HG03060 (cell line): ENCODE results near the gene ZIC4.

Experiments
- ATAC-seq: cut with Tn5 transposase; IDR thresholded peaks from one replicate; pipeline ENCODE4 v1.9.1; 2021; ENCODE audit warnings: low read depth, moderate number of reproducible peaks; ENCODE audit not compliant: unreplicated experiment

Gene ZIC4

GRCh38 chr3:147393261-147393942, 12.9 kb downstream of the ZIC4 start:
- ATAC-seq, result no peak

- ATAC-seq, result no peak
Measured at GRCh38 chr3:147392625-147392946, 13.8 kb downstream of the ZIC4 start.

- no peak for ATAC-seq
Measured at GRCh38 chr3:147391781-147392624, 14.3 kb downstream of the ZIC4 start.

DNA sequence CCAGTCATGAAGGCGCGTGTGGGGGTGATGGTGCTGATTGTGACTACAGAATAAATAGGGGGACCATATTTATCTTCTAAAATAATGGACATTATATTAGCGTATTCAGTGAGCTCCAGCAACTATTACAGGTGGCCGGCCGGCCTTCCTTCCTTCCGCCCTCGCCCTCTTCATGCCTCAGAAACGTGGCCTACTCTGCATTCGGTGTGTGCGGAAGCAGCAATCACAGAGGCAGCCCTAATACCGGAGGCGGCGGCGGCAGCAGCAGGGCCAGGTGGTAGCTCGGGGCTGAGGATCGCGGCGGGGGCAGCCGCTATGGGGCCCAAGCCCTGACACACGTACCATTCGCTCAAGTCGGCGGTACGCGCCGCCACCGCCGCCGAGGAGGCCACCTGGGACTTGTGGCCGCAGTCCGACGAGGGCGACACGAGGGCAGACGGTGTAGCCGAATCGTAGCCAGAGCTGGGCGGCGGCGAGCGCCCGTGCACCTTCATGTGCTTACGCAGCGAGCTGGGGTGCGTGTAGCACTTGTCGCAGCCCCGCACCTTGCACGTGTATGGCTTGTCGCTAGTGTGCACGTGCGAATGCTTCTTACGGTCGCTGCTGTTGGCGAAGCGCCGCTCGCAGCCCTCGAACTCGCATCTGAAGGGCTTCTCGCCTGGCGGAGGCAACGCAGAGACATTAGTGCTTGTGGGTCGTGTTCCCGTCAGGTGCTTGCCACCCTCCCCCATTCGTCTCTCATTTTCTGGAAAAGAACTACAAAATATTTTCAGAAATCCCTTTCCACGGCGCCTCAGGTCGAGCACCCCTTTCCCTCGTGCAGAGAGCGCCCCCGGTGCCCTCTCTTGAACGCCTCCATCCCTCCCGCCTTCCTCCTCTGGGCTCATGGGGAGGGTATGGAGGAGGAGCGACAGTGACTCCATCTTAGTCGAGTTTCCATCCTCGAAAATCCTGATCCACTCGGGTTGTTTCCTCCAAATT, 15.5 kb downstream of the ZIC4 start:
- no peak for ATAC-seq

- no peak for ATAC-seq
Measured at GRCh38 chr3:147389717-147390116, 16.6 kb downstream of the ZIC4 start.

DNA sequence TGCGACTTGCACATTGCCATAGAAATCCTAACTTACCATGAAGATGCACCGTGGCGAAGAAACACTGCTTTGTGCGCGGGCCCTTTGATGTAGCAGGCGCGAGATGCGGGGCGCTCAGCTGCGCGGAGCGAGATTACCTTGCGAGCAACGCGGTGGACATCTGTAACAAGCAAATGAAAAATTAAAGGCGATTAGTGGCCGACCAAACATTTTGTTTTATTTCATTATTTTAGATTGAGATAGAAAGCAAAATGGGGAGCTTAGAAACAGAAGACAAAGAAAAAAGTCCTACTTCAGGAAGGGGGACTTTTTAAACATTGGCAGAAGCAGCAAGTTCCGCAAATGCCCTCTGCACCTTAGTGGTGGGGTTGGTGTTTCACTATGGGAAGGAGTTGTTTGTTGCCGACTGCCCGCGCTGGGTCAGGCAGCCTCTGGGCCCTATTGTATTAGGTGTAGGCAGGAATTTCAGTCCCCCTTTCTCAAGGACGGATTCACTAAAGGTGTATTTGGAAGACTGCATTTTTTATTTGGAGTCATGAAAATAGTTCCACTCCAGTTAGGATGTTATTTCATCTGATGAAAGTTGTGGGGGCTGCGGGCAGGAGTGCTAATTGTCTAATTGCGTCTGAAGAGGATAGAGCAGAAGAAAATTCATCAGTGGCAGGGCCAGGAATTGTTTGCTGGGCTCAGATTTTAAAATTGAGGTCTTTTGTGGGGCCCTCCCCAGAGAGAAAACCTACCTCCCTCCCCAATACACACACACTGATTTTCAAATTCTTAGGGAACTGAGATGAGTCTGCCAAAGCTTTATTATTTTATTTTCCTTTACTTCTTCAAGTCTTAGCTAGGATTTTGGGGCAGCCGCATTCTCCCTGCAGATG, 17.4 kb downstream of the ZIC4 start:
- no peak for ATAC-seq

DNA sequence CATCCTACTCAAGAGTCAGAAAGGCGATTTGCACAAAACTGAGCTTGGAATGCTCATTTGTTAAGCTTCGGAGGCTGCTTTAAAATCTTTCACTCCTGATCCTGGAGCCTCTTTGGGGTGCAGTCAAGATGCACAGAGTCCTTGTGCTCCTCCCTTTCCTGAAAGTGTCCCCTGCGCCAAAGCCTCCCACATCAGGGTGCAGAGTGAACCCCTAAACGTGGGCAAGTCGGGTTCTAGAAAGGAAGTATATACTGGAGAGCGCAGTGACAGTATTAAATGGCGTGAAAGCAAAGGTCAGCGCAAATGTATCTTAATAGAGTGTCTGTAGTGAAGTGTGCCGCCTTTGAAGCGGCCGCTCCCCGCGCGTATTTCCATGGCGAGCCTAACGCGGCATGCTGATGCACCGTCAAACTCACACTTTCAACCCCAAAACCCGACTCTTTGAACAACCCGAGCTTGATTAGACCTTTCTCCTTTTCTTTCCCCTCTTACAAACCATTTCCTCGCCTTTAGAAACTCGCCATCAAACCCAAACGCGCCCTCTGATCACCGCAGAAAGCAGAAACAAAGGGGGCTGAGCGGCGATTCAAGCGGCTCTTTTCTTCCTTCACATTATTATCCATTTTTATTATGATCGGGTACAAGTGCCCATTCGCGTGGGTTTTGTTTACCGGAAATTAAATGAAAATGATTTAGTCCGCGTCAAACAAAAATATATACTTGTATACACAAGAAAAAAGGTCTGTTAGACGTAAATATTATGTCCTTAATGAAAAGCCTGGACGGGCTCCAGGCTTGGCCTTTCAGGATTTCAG, 18.3 kb downstream of the ZIC4 start:
- ATAC-seq, result no peak

DNA sequence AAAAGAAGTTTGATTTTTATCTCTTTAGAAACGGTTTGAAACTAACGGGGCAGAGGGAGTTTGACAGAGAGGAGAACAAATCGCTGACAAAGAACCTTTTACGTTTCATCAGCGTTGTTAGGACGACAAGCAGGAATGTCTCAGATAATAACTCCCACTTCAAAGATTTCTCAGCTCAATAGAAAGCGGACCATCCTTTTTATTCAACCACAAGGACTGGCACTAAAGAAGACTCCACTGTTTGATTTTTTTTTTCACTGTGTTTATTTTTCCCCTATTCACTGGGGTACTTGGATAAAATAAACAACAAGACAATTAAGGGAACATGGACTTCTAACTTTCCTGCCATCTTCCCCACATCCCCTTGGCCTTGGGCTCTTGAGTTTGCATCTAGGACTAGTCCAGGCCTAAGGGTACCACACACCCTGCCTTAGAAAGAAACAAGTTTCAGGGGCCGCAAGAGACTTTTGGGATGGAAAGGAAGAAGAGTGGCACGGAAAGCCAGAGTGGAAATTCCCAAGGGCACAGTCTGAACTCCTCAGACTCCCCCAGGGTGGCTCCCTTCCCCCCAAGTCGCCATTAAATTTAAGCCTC, 19.0 kb downstream of the ZIC4 start:
- no peak for ATAC-seq

DNA sequence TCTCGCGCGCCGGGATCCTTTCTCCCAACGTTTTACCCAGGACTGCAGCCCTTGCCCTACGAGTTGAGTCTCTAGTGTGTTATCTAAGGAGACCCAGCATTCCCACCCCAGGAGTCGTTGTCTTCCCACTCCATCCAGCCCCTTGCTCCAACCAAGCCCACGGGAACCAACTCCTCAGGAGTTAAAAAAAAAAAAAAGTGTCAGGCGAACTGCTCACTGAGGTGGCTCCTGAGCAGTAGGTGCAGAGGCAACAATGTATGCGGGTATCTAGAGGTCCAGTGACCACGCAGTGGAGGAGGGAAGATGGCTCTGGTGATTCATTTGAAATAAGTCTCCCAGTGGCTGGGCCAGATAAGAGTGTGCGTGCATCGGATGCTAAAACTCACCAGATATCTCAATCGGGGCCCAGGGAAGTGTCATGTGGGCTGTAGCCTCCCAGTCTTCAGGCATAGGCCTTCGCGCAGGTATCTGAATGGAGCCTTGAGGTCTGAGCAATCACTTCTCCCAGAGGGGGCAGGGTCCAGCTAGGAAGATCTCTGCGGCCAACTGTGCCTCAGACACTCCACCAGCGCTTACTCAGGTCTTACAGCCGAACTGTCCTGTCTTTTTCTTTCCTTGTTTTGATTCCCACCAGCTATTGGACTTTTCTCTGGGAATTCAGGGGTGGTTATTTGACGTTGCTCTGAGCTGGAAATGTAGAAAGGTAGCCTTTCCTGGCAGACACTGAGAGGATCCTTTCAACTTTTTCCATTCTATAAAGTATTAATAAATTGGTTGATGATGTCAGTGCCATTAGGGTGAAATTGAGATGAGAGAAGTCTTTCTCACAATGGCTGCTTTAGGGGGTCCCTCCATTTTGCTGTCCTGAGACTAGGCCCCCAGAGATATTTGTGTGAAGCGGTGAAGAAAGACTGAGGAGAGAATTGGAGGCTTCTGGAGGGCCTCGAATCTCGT, 21.0 kb downstream of the ZIC4 start:
- no peak for ATAC-seq

DNA sequence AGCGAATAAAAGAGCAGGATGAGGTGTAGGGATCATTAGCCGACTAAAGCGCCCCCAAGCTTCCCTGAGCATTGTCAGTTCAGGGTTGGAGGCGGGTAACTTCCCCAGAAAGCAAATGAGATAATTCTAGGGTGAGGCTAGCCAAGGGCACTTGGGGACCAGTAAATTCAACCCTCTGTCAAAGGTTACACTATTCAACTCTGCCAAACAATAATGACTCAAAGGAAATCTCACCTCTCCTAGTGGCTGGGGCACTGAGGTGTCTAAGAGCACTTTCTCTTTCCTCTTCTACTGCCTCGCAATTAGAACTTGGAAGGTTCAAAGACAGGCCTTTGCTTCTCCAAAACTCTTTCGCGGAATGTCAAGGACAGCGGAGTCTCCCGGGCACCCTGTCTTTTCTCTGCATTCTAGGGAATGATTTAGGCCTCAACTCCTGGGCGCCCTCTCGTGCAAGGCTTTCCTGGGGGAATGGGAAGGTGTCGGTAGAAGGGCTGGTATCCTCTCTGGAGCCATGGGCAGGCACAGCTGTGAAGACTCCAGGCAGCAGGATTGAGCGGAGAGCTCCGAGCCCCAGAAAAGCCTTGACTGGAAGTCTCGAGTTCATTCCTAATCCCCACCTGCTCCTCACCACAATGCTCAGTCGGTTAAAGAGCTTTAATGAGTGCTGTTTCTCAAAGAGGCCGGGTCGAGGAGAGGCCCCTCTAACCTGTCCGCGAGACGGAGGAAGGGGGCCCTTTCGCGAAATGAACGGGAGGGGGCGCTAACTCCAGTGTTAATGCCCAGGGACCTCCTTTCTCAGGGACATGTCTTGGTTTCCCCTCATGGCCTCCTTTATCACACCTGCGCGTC, 21.9 kb downstream of the ZIC4 start:
- no peak for ATAC-seq

GRCh38 chr3:147383617-147384016, 22.7 kb downstream of the ZIC4 start:
- ATAC-seq, result no peak

GRCh38 chr3:147381596-147381995, 24.7 kb downstream of the ZIC4 start:
- ATAC-seq, result no peak

DNA sequence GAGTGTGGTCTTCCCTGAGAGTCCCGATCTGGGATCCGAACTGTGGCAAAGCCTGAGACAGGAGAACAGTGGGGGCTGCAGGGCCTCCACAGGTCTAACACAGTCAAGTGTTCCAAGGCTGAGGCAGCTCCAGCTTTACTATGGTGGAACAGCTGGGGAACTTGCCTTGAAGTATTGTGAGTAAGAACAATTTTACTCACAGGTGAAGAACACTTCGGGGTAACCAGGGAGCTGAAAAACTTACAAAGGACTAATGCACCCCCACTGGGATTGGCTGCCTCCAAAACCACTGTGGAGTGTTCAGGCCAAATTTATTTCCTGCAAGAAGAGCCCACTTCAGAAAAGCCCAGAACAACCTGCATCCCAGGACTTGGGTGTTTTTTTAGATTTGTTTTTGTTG, 25.4 kb downstream of the ZIC4 start:
- no peak for ATAC-seq

- no peak for ATAC-seq
Measured at GRCh38 chr3:147380387-147380951, 25.9 kb downstream of the ZIC4 start.

DNA sequence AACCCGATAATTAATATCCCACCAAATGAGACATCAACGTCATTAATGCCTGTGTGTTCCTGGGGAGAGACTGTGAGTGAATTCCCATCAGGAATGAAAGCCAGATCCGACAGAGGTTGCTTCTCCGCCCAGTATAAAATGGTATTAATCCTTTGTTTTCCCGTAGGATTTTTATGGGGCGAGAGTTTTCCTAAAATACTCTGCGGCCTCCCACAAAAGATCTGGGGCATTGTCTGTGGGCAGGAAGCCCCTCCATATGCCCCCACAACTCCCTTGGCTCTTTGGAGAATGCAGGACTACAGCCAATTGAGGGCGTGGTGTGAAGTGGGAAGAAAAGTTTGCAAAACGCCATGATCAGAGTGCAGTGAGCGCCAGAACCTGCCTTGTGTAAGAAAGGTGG, 26.7 kb downstream of the ZIC4 start:
- no peak for ATAC-seq
